NB4 (cell line): ENCODE results near the gene CRACR2B.

ENCODE experiments used
- DNase-seq: peaks from one replicate; pipeline ENCODE4 v3.0.0; 2010; ENCODE audit warnings: low read depth
- H3K4me3 ChIP-seq: one replicate; pipeline ENCODE4 v1.5.1; 2011; ENCODE audit warnings: mild to moderate bottlenecking, low read depth, low read length, moderate library complexity
- CTCF ChIP-seq: IDR thresholded peaks from one replicate; pipeline ENCODE4 v1.5.1; 2012; ENCODE audit warnings: low read depth, low read length
- MAX ChIP-seq: IDR thresholded peaks from 2 replicates; pipeline ENCODE4 v1.6.1; 2011; ENCODE audit warnings: low read depth, low read length
- MYC ChIP-seq: IDR thresholded peaks from 2 replicates; pipeline ENCODE4 v1.6.1; 2011; ENCODE audit warnings: low read depth, low read length
- POLR2A ChIP-seq: IDR thresholded peaks from 2 replicates; pipeline ENCODE4 v1.6.1; 2011; ENCODE audit warnings: mild to moderate bottlenecking; ENCODE audit not compliant: insufficient read length; ENCODE audit errors: extremely low read depth

The CRACR2B gene

GRCh38 chr11:837189-837989 lies 9.7 kb downstream of the CRACR2B start:
- peak; percentile 49 for DNase-seq
- TF ChIP-seq MAX (no peak), CTCF (no peak), MYC (no peak), POLR2A (no peak)
- H3K4me3 ChIP-seq: no peak overlapping the region

GRCh38 chr11:837990-838307 lies 10.2 kb downstream of the CRACR2B start:
- no peak overlapping the region for H3K4me3 ChIP-seq
- TF ChIP-seq MAX (no peak), POLR2A (peak; percentile 5)
- DNase-seq: no peak

GRCh38 chr11:838441-839279 lies 10.9 kb downstream of the CRACR2B start:
- peak; percentile 60 for DNase-seq
- TF ChIP-seq MYC (no peak), POLR2A (no peak), CTCF (peak; percentile 12)
- H3K4me3 ChIP-seq: no peak overlapping the region

- no peak for DNase-seq
- TF ChIP-seq POLR2A (no peak), CTCF (no peak), MAX (no peak), MYC (no peak)
- H3K4me3 ChIP-seq: no peak overlapping the region
Measured at GRCh38 chr11:839280-839623, 11.5 kb downstream of the CRACR2B start.

- H3K4me3 ChIP-seq: no peak overlapping the region
- DNase-seq: no peak
- no peak for TF ChIP-seq POLR2A
- TF ChIP-seq CTCF: peak; percentile 16
- no peak for TF ChIP-seq MAX
Measured at GRCh38 chr11:839875-840617, 12.3 kb downstream of the CRACR2B start.

- H3K4me3 ChIP-seq: peak overlapping the region; percentile 89
- TF ChIP-seq MAX (no peak), POLR2A (no peak), CTCF (no peak), MYC (no peak)
- peak; percentile 55 for DNase-seq
Measured at GRCh38 chr11:841981-842369, 14.3 kb downstream of the CRACR2B start.
